HL-60/S4 treated with retinoic acid at 250 ng/mL for 4 days and 3 days (cell line): ENCODE data around the gene KCNQ1.

Experiments used
- in situ Hi-C: fragments of 300-500 bp; cut with MboI; formaldehyde crosslinking; loops from 2 replicates; pipeline ENCODE4 v1.7.0; 2022; ENCODE audit warnings: low sequenced_read_pairs

Gene KCNQ1

DNA sequence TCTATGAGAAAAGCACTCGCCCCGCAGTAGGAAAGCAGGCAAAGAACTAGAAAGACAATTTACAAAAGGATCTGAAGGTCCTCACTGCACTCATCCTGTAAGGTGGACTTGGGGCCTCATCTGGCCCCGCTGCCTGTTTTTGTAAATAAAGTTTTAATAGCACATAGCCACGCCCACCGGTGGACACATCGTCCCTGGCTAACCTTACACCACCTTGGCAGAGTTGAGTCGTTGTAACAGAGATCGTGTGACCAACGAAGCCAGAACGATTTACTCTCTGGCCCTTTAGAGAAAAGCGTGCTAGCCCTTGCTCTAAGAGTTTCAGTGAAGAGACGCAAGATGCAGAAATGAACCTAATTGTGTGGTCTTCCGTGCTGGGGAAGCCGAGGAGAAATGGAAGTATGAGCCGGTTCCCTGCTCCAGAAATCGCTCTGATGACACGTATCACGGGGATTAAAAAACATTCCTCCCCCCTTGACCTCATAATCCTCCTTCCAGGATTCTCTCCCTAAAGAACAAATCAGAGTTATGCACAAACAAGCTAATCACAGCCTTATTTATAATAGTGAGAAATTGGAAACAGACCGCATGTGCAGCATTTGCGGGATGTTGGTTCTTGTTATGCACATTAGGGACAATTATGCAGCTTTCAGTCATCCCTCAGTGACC is 360.7 kb downstream of the KCNQ1 start:
- in situ Hi-C loops = no loop called here

DNA sequence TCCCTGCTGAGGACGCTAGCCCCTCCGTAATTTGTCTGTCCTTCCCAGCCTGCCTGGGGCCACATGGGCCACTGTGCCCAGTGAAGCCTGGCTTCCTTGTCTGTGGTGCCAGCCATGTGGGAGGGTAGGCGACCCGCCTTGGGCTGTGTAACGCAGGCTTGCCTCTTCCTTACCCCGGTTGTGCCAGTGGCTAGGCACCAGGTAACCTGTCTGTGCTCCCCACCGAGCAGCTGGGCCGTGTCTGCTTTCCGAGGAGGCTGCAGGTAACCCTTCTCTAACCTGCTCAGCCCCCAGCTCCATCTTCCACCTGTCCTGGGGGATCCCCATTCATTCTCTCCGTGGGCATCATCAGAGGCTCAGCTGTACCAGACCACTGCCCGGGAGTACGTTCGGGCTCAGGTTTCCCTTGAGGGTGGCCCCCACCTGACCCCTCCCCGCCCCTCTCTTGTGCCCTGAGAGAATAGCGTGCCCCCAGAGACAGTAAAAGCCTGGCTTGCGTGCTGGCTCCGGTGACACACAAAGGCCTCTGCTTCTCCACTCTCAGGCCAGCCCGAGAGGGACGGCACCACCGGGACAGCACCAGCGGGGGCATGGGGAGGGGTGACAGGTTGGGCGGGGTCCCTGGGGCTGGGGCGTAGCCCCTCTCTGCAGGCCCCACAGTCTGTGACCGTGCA is 361.7 kb downstream of the KCNQ1 start:
- in situ Hi-C loops = no loop called here

DNA sequence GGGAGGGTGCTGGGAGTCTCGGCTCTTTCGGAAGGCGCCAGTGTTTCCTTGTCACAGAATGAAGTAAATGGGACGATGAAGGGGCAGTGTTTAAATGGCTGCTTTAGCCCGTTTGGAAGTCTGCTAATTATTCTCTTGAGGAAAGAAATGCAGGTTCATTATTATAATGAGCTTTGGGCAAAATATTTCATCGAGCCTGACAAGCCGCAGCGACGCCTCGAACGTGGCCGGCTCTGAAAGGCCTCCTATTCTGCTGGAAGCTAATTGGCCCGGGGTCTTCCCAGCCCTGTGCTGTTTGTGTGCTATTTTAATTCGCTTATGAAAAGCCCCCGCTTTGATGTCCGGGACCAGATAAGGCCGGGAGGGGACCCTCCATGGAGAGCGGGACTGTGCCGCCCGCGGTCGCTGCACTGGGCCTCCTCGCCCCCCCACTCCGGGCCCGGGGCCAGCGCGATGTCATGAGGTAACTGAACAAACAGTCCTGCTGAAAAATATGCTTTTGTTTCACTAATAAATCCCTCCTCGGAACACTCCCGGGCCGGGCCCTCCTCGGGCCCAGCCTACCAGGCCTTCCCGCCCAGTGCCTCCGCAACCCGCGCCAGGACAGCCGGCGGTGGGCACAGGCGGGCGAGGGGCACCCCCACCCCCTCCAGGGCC is 362.3 kb downstream of the KCNQ1 start:
- in situ Hi-C loops = no loop called here

DNA sequence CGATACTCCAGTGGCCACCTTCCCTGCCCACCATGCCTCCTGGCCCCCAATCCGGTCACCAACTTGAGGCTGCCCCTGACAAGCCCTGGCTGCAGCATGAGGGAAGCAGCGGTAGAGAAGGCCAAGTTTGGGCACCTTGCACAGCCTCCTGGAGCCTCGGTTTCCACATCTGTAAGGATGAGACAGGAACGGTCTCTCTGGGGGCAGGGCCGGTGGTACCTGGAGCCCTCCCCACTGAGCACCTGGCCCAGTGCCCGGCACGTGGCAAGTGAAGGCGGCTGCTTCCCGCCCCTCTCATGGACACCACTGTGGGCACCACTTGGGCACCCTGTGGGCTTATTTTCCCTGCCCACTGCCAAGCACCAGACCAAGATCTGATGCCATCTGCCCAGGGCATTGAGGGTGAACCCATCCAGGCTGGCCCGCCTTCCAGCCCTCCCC is 363.0 kb downstream of the KCNQ1 start:
- in situ Hi-C loops = no loop called here

DNA sequence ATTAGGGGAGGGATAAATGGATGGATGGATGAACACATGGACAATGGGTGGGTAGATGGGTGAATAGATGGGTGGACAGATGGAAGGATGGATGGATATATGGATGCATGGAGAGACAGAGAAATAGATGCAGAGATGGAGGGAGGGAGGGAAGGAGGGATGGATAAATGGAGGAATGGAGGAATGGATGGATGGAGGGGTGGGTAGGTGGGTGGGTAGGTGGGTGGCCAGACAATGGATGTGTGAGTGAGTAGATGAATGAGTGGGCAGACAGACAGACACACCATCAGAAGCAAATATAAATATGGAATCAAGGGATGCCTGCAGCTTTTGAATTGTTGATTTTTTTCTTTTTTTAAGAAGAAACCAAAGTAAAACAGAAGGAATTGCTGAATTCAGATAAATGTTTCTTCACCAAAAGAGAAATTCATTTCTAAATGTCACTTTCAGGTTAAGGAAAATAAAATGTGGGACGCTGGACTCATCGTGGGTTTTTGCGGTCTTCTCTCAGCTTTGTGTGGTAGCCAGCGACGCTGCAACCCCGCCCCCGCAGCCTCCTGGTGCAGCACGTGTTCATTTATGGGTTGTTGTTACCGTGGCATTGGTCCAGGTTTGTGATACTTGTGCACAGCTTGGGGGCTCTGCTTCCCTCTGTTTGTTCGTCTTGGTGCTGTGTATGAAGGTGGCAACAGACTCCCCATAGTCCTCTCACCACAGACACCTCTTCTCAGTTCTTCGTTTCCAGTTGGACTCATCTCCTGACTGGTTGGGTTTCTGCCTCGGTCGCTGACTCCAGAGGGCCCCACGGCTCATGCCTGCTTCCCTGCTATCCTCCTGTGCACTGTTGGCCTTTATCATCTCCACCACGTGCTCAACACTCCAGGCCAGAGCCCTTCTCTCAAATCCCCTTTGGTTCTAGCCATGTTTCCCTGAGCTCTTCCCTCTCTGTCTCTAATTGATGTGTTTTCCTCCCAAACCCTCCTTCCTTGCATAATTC is 364.3 kb downstream of the KCNQ1 start:
- in situ Hi-C loops = no loop called here

DNA sequence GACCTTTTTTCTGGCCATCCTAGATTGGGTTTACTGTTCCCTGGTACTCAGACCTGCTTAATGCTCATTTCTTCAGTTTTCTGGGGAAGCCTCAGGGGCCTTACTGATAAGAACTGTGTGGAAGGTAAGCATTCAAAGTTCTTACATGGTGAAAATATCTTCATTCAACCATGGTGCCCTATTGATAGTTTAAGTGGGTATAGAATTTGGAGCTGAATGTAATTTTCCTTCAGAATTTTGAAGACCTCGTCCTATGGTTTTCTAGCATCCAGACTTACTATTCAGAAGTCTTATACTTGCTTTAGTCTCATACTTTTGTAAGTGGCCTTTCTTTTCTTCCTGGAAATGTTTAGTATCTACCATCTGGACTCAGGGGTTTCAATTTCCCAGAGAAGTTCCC is 365.0 kb downstream of the KCNQ1 start:
- in situ Hi-C loops = no loop called here

DNA sequence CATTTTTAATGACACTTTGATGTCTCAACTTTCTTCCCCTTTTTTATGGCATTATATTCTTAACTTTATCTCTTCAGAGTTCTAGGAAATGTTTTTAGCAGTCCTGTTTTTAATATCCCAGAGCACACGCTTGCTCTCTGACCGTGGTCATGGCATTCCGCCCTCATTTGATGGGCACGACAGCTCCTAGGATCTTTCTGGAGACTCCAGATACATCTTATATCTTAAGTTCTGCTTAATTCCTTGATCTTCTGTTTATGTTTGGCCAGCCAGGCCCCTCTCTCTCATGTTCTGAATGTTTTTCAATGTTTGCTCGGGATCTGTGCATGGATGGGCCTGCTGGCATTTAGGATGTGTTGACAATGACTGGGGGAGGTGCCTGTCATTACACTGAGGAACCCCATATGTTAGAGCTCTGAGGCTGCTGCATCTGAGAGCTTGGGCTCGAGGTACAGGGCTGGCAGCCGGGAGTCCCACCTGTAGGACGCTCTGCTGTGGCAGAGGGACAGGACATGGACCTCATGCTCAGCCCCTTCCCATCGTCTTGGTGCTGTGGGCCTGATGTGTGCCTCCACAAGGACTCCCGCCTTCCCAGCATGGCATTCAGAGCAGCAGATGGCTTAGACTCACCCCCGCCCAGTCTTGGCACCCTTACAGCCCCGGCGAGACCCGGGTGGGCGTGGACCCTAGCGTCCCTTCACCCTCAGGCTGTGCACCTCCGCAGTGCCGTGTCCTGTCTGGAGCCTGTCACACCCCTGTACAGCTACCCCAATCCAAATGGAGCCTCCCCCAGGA is 365.8 kb downstream of the KCNQ1 start:
- in situ Hi-C loops = no loop called here

DNA sequence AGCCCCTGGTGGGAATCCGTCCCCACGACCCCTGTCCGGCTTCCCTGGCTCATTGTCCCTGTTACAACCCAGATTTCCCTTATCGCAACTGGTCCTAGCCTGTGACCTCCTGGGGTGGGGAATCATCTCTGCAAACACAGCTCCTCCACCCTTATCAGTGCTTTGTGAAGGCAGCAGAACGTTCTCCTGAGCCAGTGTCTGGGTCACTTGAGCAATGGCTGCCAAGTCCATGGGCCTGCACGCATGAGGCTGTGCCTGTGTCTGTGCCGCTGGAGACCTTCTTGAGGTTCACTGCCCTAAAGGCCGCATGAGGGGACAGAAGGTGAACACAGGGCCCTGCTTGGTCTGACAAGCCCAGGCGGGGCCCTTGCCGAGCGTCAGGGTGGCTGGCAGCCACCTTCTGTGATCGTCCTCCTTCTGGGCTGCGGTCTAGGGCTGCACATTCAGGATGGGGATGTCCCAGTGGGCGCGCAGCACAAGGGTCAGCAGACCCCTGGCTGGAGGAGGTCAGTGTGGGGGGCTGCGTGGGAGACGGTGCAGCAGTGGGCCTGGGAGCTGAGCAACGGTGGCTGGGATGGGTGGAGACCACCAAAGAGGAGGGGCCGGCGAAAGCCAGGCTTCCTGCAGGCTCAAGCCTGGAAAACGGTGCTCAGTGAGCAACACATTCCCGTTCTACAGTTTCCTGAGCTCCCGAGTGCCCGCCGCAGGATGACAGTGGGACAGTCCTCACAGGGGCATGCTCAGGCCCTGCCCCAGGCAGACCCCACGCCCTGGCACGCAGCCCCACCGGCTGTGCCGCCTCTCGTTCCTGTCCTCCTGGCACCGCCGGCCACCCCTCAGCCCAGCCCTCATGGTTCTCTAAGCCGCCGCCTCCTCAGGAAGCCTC is 366.6 kb downstream of the KCNQ1 start:
- in situ Hi-C loops = no loop called here

DNA sequence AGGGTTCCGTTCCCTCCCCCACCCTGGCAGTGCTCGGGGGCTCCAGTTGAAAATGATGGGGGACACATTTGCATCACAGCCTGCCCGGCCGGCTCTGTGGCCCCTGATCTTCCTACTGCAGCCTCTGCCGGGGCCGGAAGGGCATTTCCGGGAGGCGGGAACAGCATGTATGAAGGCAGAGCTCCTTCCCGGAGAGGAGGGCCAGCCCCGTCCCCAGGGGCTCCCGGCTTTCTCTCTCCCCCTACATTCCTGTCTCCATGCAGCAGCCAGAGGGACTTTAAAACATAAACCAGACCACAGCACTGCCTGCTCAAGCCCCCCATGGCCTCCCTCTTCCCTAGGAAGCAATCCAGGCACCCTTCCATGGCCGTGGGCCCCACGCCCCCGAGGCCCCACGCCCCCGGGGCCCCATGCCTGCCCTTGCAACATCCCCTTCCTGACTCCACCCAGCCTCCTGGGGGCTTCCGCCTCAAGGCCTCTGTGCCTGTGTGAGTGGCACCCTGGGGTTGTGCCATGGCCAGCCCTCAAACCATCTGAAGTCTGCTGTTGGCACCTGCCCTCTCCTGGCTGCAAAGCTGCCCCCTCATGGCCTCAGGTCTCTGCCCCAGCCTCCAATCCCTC is 367.7 kb downstream of the KCNQ1 start:
- in situ Hi-C loops = no loop called here

DNA sequence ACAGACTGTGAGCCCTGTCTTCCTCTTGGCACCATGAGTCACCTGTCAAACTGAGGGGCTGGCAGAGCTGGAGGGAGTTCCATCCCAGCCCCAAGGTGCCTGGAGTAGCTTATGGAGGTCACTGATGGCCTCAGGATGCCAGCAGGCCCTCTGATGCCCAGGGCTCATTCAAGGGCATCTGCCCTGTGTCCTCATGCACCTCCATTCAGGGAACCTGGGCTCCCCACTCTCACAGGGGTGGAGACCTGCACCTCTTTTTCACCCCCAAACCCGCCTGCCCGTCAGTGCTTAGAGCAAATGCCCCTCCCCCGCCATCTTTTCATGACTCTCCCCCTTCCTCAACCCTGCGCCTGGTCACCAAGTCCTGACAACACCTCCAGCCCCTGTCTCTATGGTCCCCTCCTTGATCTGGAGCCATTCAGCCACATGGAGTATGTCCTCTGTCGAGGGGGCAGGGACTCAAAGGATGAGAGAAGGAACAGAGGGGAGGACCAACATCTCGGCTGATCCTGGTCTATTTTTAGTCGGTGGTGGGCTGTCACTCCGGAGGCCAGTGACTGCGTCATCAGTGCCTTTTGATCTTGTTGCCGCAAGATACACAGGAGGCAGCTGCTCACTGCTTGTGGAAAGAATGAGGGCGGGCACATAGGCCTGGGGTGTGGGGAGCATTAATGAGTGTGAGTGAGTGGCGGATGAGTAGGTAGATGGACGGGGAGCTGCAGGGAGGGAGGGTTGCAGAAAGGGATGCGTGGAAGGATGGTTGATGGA is 368.5 kb downstream of the KCNQ1 start:
- in situ Hi-C loops = no loop called here

DNA sequence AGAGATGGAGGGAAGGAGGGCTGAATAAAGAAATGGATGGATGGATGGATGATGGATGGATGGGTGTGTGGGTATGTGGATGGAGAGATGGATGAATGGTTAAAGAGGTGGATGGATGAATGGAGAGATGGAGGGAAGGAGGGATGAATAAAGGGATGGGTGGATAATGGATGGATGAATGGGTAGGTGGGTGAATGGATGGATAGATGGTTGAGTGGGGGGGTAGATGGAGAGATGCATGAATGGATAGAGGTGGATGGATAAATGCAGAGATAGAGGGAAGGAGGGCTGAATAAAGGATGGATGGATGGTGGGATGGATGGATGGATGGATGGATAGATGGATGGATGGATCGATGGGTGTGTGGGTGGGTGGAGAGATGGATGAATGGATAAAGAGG is 369.2 kb downstream of the KCNQ1 start:
- in situ Hi-C loops = no loop called here

DNA sequence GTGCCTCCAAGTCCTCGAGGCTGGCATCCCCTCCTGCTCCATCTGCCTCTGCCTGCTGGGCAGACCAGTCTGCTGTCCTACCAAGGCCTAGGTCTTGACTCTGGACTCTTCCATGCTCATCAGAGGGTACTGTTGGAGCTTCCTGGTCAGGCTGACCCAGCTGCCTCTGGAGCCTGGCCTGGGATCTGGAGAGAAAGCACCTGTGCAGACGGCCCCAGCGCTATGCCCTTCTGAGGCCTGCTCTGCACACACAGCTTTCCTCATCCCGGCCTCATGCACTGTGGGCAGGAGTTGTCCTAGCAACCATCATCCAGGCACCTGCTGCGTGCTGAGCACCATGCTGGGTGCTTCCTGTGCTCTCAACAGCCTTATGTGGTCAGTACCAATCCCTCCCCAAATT is 369.9 kb downstream of the KCNQ1 start:
- in situ Hi-C loops = no loop called here

DNA sequence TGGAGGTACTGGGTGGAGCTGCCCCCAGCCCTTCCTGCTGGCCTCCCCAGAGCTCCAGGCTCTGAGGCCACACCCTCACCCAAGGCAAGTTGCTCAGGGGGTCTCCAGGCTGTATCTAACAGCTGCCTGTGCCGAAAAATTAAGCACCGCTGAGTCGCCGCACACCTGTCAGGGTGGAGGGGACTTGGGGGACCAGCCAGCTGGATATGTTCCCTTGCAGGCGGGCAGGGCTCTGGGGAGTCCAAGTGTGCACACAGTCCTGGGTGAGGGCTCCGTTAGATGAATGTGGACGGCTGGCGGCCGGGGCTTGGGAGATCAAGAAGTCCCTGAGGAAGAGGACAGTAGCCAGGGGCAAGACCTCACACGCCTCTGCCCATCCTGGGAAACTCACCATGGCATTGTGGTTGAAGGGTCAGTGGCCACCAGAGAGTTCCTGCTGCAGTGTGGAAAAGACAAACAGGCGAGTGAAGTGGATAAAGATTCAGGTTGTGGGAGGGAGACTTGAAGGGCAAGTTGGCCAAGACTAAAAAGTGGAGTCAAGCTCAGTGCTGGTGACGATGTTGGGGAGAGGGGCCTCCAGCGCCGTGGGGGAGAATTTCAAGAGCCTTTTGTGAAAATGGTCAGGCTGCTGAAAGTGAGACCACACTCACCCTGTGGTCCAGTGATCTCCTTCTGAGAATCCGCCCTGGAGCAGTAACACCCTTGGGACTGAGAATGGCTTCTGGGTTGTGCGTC is 371.1 kb downstream of the KCNQ1 start:
- in situ Hi-C loops = no loop called here

DNA sequence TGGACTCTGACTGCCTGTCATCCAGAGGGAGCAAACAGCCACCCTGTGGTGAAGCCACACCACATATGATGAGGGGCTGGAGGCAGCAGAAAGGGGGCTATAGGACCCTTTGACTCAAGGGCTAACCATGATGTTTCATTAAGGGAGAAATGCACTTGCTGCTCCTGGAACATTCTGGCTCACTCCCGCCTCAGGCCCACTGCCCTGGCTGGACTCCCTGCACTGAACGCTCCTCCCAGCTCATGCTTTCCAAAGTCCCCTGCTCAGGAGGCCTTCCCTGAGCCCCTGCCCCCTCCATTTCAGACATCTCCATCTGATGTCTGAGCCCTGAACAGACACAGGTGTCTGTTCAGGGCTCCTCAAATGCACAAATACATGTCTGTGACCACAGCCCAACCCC is 371.7 kb downstream of the KCNQ1 start:
- in situ Hi-C loops = no loop called here

DNA sequence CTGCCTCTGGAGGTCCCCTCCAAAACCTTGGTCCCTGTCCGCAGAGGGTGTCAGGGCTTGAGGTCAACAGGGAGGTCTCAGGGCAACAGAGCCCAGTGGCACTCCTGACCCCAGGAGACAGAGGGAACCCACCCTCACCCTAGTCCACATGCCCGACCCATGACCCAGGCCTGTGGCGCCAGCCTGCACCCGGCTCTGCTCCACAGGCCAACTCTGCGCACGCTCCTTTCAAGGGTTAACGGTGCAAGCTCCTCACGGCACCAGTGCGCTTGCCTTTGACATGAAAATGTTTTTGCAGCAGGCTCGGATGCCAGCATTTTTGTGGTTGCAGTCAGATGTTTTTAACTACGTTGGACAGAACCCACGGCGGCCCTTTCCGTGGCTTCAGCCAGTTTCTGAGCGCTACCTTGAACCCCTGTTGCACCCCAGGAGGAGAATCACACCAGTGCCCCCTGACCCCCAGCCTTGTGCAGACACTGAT is 372.2 kb downstream of the KCNQ1 start:
- in situ Hi-C loops = no loop called here

DNA sequence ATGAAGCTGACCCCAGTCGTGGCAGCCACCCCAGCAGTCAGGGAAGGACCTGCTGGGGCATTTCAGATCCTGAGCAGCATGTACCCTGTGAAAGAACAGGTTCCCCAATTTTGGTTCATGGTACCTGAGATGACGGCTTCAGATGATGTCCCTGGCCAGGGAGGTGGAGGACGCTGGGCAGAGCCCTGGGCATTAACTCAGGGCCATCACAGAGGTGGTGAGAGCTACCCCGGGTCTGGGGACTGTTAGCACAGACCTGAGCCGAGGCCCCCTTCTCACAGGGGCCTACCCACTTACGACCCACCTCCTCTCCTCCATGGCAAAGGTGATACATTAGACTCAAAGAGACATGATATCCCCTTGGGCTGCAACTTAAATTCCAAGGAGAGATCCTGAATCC is 372.6 kb downstream of the KCNQ1 start:
- in situ Hi-C loops = no loop called here

DNA sequence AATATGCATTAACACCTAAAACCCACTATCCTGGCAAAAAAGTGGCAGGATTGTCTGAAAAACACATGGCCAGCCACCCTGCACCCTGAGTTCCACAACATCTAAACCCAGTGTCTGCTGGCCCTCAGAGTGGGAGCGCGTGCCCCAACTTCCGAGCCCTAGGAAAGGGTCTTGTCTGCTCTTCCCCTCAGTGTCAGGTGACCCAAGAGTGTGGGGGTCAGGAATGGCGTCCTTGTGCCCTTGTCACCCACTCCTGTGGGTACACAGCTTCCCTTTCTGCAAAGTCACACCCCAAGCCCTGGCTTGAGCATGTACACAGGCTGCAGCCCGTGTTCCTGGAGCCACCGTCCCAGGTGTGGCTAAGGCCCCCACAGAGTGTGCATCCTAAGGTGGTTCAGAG is 373.2 kb downstream of the KCNQ1 start:
- in situ Hi-C loops = no loop called here
